Naive B cell (primary cell): ENCODE data around the gene ZNF415. TPM values are rescaled to one million over a fixed set of nuclear protein-coding genes. Genes with fewer than 3 reads are reported as not detected.

Experiments used
- ATAC-seq, 2 donors: fragments of 150-1000 bp; cut with Tn5 transposase; 2 replicates each; pipeline ENCODE4 v1.10.0; 2021; ENCODE audit warnings: low read depth in 2 of 2, mild to moderate bottlenecking in 2 of 2, moderate library complexity in 2 of 2
- DNase-seq: peaks from one replicate; pipeline ENCODE4 v3.0.0; 2022
- H3K27ac Mint-ChIP-seq, 6 donors: one replicate each; pipeline ENCODE4 v1.8.0; 2020 to 2022; ENCODE audit warnings: mild to moderate bottlenecking in 6 of 6, mixed read lengths in 6 of 6, moderate library complexity in 5 of 6, inconsistent platforms in 2 of 6
- H3K27me3 Mint-ChIP-seq, 3 donors: one replicate each; pipeline ENCODE4 v1.8.0; 2021 to 2022; ENCODE audit warnings: mixed read lengths in 3 of 3, mild to moderate bottlenecking in 1 of 3
- H3K36me3 Mint-ChIP-seq, 2 donors: one replicate each; pipeline ENCODE4 v1.8.0; 2020 to 2022; ENCODE audit warnings: mixed read lengths in 2 of 2, inconsistent platforms in 1 of 2, mild to moderate bottlenecking in 1 of 2
- H3K4me1 Mint-ChIP-seq, 3 donors: one replicate each; pipeline ENCODE4 v1.8.0; 2020 to 2022; ENCODE audit warnings: mixed read lengths in 3 of 3, inconsistent platforms in 1 of 3, mild to moderate bottlenecking in 1 of 3, moderate library complexity in 1 of 3
- H3K4me3 Mint-ChIP-seq, 8 donors: one replicate each; pipeline ENCODE4 v1.8.0; 2020 to 2022; ENCODE audit warnings: mild to moderate bottlenecking in 8 of 8, mixed read lengths in 8 of 8, moderate library complexity in 8 of 8, inconsistent platforms in 2 of 8
- H3K9me3 Mint-ChIP-seq, 7 donors: one replicate each; pipeline ENCODE4 v1.8.0; 2020 to 2022; ENCODE audit warnings: mixed read lengths in 7 of 7, mild to moderate bottlenecking in 5 of 7, inconsistent platforms in 2 of 7, moderate library complexity in 1 of 7
- polyA plus RNA-seq, 6 donors: library from polyadenylated mRNA; unstranded; fragments of 300-500 nt; fragmentation: Illumina TruSeq; gene quantifications; one replicate each; pipeline ENCODE4 v1.2.3, GENCODE V29; 2021; ENCODE audit warnings: low read depth in 6 of 6

Gene ZNF415
- polyA plus RNA-seq, 6 donors from 2014 or later: 4.6 to 22.2 (median 6.8) TPM

- peaks cover 47 to 53% of the 10 kb centered on the region in 2 donors for H3K36me3 Mint-ChIP-seq
- DNase-seq: no peak
- ATAC-seq: no peak
- no peaks in the 10 kb centered on the region for H3K27me3 Mint-ChIP-seq
- peak overlapping the region in 1 of 6 donors; percentile 76 for H3K27ac Mint-ChIP-seq
- H3K4me3 Mint-ChIP-seq: no peak overlapping the region
- H3K9me3 Mint-ChIP-seq: peaks cover 10 to 84% (median 67%) of the 10 kb centered on the region in 7 donors
- peaks cover 0 to 3% (median 0%) of the 10 kb centered on the region in 3 donors for H3K4me1 Mint-ChIP-seq
These were observed 63.9 kb downstream of the ZNF415 start for GRCh38 chr19:53068834-53069233.

GRCh38 chr19:53068199-53068598, 64.5 kb downstream of the ZNF415 start:
- H3K27ac Mint-ChIP-seq: no peak overlapping the region
- no peak overlapping the region for H3K4me3 Mint-ChIP-seq
- DNase-seq (no peak), ATAC-seq (no peak)
- H3K36me3 Mint-ChIP-seq: peaks cover 43 to 47% of the 10 kb centered on the region in 2 donors
- peaks cover 10 to 88% (median 71%) of the 10 kb centered on the region in 7 donors for H3K9me3 Mint-ChIP-seq
- H3K27me3 Mint-ChIP-seq: no peaks in the 10 kb centered on the region
- peaks cover 0 to 3% (median 0%) of the 10 kb centered on the region in 3 donors for H3K4me1 Mint-ChIP-seq

GRCh38 chr19:53057904-53058580, 74.7 kb downstream of the ZNF415 start:
- Mint-ChIP-seq H3K9me3 (peaks cover 13 to 82% (median 60%) of the 10 kb centered on the region in 7 donors), H3K4me3 (peak overlapping the region in 6 of 8 donors; percentile 33 to 57 (median 46)), H3K4me1 (peaks cover 3 to 13% (median 5%) of the 10 kb centered on the region in 3 donors), H3K27me3 (peaks cover 4 to 22% (median 21%) of the 10 kb centered on the region in 3 donors), H3K36me3 (peaks cover 11 to 23% of the 10 kb centered on the region in 2 donors), H3K27ac (no peak overlapping the region)
- no peak for DNase-seq
- peak; percentile 34 to 46 for ATAC-seq

Other genes with a start within 250 kb of the ZNF415 start
- gene ZNF320, start 235.3 kb downstream of the ZNF415 start, polyA plus RNA-seq: 10 to 100 TPM in 2 of 6 donors, 1 to 10 TPM in 3, not detected in 1; 4.6 to 11.7 (median 7.3) TPM
- gene ZNF888, start 209.5 kb downstream of the ZNF415 start, polyA plus RNA-seq: 1 to 10 TPM in 5 of 6 donors, not detected in 1; 1.7 to 5.2 (median 4.1) TPM
- 10 to 100 TPM; 12.1 to 22.9 (median 20.5) TPM for gene ZNF816, start 170.0 kb downstream of the ZNF415 start, polyA plus RNA-seq
- gene ERVV-1, start 119.0 kb downstream of the ZNF415 start, polyA plus RNA-seq: not detected
- not detected for gene ERVV-2, start 88.2 kb downstream of the ZNF415 start, polyA plus RNA-seq
- gene ZNF160, start 29.5 kb downstream of the ZNF415 start, polyA plus RNA-seq: 10 to 100 TPM; 11.2 to 40.7 (median 25.5) TPM
- 10 to 100 TPM in 3 of 6 donors, 1 to 10 TPM in 3; 3.4 to 13.3 (median 9.5) TPM for gene ZNF347, start 26.1 kb upstream of the ZNF415 start, polyA plus RNA-seq
- 10 to 100 TPM; 17.6 to 36.9 (median 20.0) TPM for gene ZNF665, start 60.4 kb upstream of the ZNF415 start, polyA plus RNA-seq
- gene ZNF677, start 122.0 kb upstream of the ZNF415 start, polyA plus RNA-seq: 10 to 100 TPM; 20.4 to 53.5 (median 32.5) TPM
- not detected for gene VN1R2, start 125.4 kb upstream of the ZNF415 start, polyA plus RNA-seq
- gene VN1R4, start 134.8 kb upstream of the ZNF415 start, polyA plus RNA-seq: not detected
- gene ZNF845, start 200.8 kb upstream of the ZNF415 start, polyA plus RNA-seq: 10 to 100 TPM in 5 of 6 donors, not detected in 1; 11.0 to 21.0 (median 11.7) TPM
- 10 to 100 TPM in 4 of 6 donors, 1 to 10 TPM in 2; 5.6 to 17.6 (median 11.1) TPM for gene ZNF525, start 232.8 kb upstream of the ZNF415 start, polyA plus RNA-seq